IMR-90 (cell line): ENCODE measurements around the gene UST. TPM values are rescaled to one million over a fixed set of nuclear protein-coding genes. Genes with fewer than 3 reads are reported as not detected.
A peak's percentile ranks its signal among the peaks of the same experiment; 100 is the strongest.

Experiments used
- ATAC-seq: fragments of 200-7000 bp; cut with Tn5 transposase; 2 replicates; pipeline ENCODE4 v1.9.1; 2020; ENCODE audit warnings: low read depth, mild to moderate bottlenecking, moderate library complexity
- BruUV-seq: library from RNA; stranded (reverse); fragments of 400-500 nt; replicated peaks from 2 replicates; lab custom pipeline; 2021; lab: Mats Ljungman, UMichigan
- CTCF ChIA-PET: fragments of 300-600 bp; formaldehyde crosslinking; extraction: SDS; loops from one replicate; lab custom pipeline; 2021; ENCODE audit warnings: antibody characterized with exemption; lab: Yijun Ruan, JAX
- POLR2A ChIA-PET: fragments of 300-600 bp; sonication (Branson Sonifier 250); formaldehyde crosslinking; loops from one replicate; lab custom pipeline; 2022; ENCODE audit warnings: antibody characterized with exemption; ENCODE audit not compliant: unreplicated experiment; lab: Charles Lee
- DNase-seq: peaks from one replicate; pipeline ENCODE4 v3.0.0; 2013
- H2AFZ ChIP-seq: replicated peaks from 2 replicates; pipeline ENCODE3; 2013; ENCODE audit warnings: low read length, mild to moderate bottlenecking; ENCODE audit not compliant: poor library complexity
- H2AK5ac ChIP-seq: 2 replicates; pipeline ENCODE4 v1.6.1; 2013; ENCODE audit warnings: low read depth, low read length, inconsistent platforms
- H2AK9ac ChIP-seq: replicated peaks from 2 replicates; pipeline ENCODE3; 2013; ENCODE audit warnings: mild to moderate bottlenecking, low read depth, low read length, moderate library complexity; ENCODE audit not compliant: poor library complexity
- H2BK120ac ChIP-seq: 2 replicates; pipeline ENCODE4 v1.6.1; 2013; ENCODE audit warnings: low read depth, low read length, inconsistent platforms
- H2BK15ac ChIP-seq: 3 replicates; pipeline ENCODE4 v1.6.1; 2013; ENCODE audit warnings: low read depth, low read length, inconsistent platforms
- H2BK20ac ChIP-seq: 2 replicates; pipeline ENCODE4 v1.6.1; 2013; ENCODE audit warnings: low read depth, mild to moderate bottlenecking, inconsistent platforms, low read length, moderate library complexity
- H2BK5ac ChIP-seq: 2 replicates; pipeline ENCODE4 v1.6.1; 2013; ENCODE audit warnings: mild to moderate bottlenecking, low read depth, low read length, inconsistent platforms; ENCODE audit not compliant: poor library complexity, severe bottlenecking
- H3K14ac ChIP-seq: replicated peaks from 2 replicates; pipeline ENCODE4 v1.6.1; 2013; ENCODE audit warnings: low read depth, low read length, inconsistent platforms
- H3K18ac ChIP-seq: 2 replicates; pipeline ENCODE4 v1.6.1; 2013; ENCODE audit warnings: low read depth, low read length, control low read depth
- H3K23ac ChIP-seq: 2 replicates; pipeline ENCODE4 v1.6.1; 2013; ENCODE audit warnings: low read depth, low read length, inconsistent platforms
- H3K27ac ChIP-seq: 2 replicates; pipeline ENCODE4 v1.5.1; 2013; ENCODE audit warnings: mild to moderate bottlenecking, control low read depth, low read length; ENCODE audit not compliant: insufficient read depth
- H3K27me3 ChIP-seq: 2 replicates; pipeline ENCODE4 v1.6.1; 2013; ENCODE audit warnings: low read length; ENCODE audit not compliant: control insufficient read depth, insufficient read depth
- H3K36me3 ChIP-seq: 2 replicates; pipeline ENCODE4 v1.6.1; 2013; ENCODE audit warnings: low read length, mixed read lengths; ENCODE audit not compliant: control insufficient read depth, insufficient read depth
- H3K4ac ChIP-seq: 2 replicates; pipeline ENCODE4 v1.6.1; 2013; ENCODE audit warnings: low read depth, low read length, inconsistent platforms
- H3K4me1 ChIP-seq: 2 replicates; pipeline ENCODE4 v1.6.1; 2013; ENCODE audit warnings: low read length, mixed read lengths; ENCODE audit not compliant: control insufficient read depth, insufficient read depth
- H3K4me2 ChIP-seq: 2 replicates; pipeline ENCODE4 v1.6.1; 2013; ENCODE audit warnings: low read depth, mild to moderate bottlenecking, control low read depth, low read length, moderate library complexity
- H3K4me3 ChIP-seq: 2 replicates; pipeline ENCODE4 v1.5.1; 2013; ENCODE audit warnings: low read depth, mild to moderate bottlenecking, control low read depth, low read length, moderate library complexity; ENCODE audit not compliant: insufficient read depth
- H3K56ac ChIP-seq: 2 replicates; pipeline ENCODE4 v1.6.1; 2013; ENCODE audit warnings: low read length, inconsistent platforms; ENCODE audit not compliant: insufficient read depth; ENCODE audit errors: extremely low read depth
- H3K79me1 ChIP-seq, 2 experiments: 2 replicates each; pipeline ENCODE4 v1.6.1; 2013; ENCODE audit warnings: low read length in 2 of 2, inconsistent platforms in 1 of 2, low read depth in 1 of 2
- H3K9ac ChIP-seq: 2 replicates; pipeline ENCODE4 v1.6.1; 2013; ENCODE audit warnings: low read depth, low read length, control low read depth
- H3K9me1 ChIP-seq: 2 replicates; pipeline ENCODE4 v1.6.1; 2013; ENCODE audit warnings: low read length, inconsistent platforms; ENCODE audit not compliant: insufficient read depth
- H3K9me3 ChIP-seq: 2 replicates; pipeline ENCODE4 v1.6.1; 2013; ENCODE audit warnings: low read length; ENCODE audit not compliant: control insufficient read depth, insufficient read depth
- H4K20me1 ChIP-seq: 2 replicates; pipeline ENCODE4 v1.6.1; 2013; ENCODE audit warnings: low read length, inconsistent platforms; ENCODE audit not compliant: insufficient read depth
- H4K5ac ChIP-seq: 2 replicates; pipeline ENCODE4 v1.6.1; 2013; ENCODE audit warnings: mild to moderate bottlenecking, low read depth, low read length, control low read depth
- H4K8ac ChIP-seq, 2 experiments: 2 replicates each; pipeline ENCODE4 v1.6.1; 2013; ENCODE audit warnings: low read depth in 2 of 2, low read length in 2 of 2, control low read depth in 1 of 2, inconsistent platforms in 1 of 2
- H4K91ac ChIP-seq: 2 replicates; pipeline ENCODE4 v1.6.1; 2013; ENCODE audit warnings: low read depth, low read length, inconsistent platforms; ENCODE audit not compliant: insufficient read depth
- BHLHE40 ChIP-seq: fragments of 150-350 bp; IDR thresholded peaks from 2 replicates; pipeline ENCODE4 v1.6.1; 2016; ENCODE audit warnings: mild to moderate bottlenecking, low read depth, low read length
- CEBPB ChIP-seq: IDR thresholded peaks from 2 replicates; pipeline ENCODE4 v1.6.1; 2012; ENCODE audit warnings: low read depth, low read length, improper control_type of control experiment
- CHD1 ChIP-seq: IDR thresholded peaks from 2 replicates; pipeline ENCODE4 v1.6.1; 2012; ENCODE audit warnings: low read depth, low read length, improper control_type of control experiment
- CTCF ChIP-seq: conservative IDR thresholded peaks from 2 replicates; pipeline ENCODE4 v1.5.1; 2012; ENCODE audit warnings: mild to moderate bottlenecking, low read depth, low read length, improper control_type of control experiment
- ELK1 ChIP-seq: fragments of 150-350 bp; IDR thresholded peaks from 2 replicates; pipeline ENCODE4 v1.6.1; 2016; ENCODE audit warnings: low read depth, mild to moderate bottlenecking, low read length, moderate library complexity, borderline replicate concordance
- FOS ChIP-seq: fragments of 150-350 bp; IDR thresholded peaks from 2 replicates; pipeline ENCODE4 v1.6.1; 2016; ENCODE audit warnings: low read depth, low read length
- MAFK ChIP-seq: IDR thresholded peaks from 2 replicates; pipeline ENCODE4 v1.6.1; 2012; ENCODE audit warnings: low read depth, low read length, improper control_type of control experiment
- MAZ ChIP-seq: IDR thresholded peaks from 2 replicates; pipeline ENCODE4 v1.6.1; 2012; ENCODE audit warnings: low read depth, mild to moderate bottlenecking, low read length, improper control_type of control experiment, moderate library complexity, borderline replicate concordance
- MXI1 ChIP-seq: IDR thresholded peaks from 2 replicates; pipeline ENCODE4 v1.6.1; 2012; ENCODE audit warnings: low read depth, mild to moderate bottlenecking, low read length, moderate library complexity, borderline replicate concordance
- NFE2L2 ChIP-seq: fragments of 150-350 bp; IDR thresholded peaks from 2 replicates; pipeline ENCODE4 v1.6.1; 2016; ENCODE audit warnings: low read depth, mild to moderate bottlenecking, low read length
- RAD21 ChIP-seq: IDR thresholded peaks from 2 replicates; pipeline ENCODE4 v1.6.1; 2012; ENCODE audit warnings: low read length, improper control_type of control experiment
- RCOR1 ChIP-seq: IDR thresholded peaks from 2 replicates; pipeline ENCODE4 v1.6.1; 2012; ENCODE audit warnings: mild to moderate bottlenecking, low read length, improper control_type of control experiment; ENCODE audit not compliant: insufficient replicate concordance
- RFX5 ChIP-seq: IDR thresholded peaks from 2 replicates; pipeline ENCODE4 v1.8.0; 2012; ENCODE audit warnings: low read depth, mild to moderate bottlenecking, low read length, moderate library complexity
- SMC3 ChIP-seq: fragments of 150-350 bp; IDR thresholded peaks from 2 replicates; pipeline ENCODE4 v1.6.1; 2016; ENCODE audit warnings: low read depth, mild to moderate bottlenecking, antibody characterized with exemption, low read length, moderate library complexity
- USF2 ChIP-seq: fragments of 150-350 bp; IDR thresholded peaks from 2 replicates; pipeline ENCODE4 v1.6.1; 2017; ENCODE audit warnings: mild to moderate bottlenecking, antibody characterized with exemption, low read length, low read depth
- WGBS, 2 experiments: methylation state at CpG; one replicate each; pipeline versions ENCODE4 v1.1.5 to v1.1.7; 2013; ENCODE audit warnings: missing lambda C conversion rate in 2 of 2; ENCODE audit not compliant: insufficient read length in 1 of 2; ENCODE audit errors: extremely low coverage in 2 of 2; 5-methylcytosine and 5-hydroxymethylcytosine counted together
- dilution Hi-C: fragments of 300-500 bp; cut with HindIII; formaldehyde crosslinking; loops from one replicate; pipeline ENCODE4 v1.14.3; 2018; ENCODE audit warnings: low sequenced_read_pairs; ENCODE audit not compliant: unreplicated experiment
- in situ Hi-C: fragments of 300-500 bp; cut with MboI; formaldehyde crosslinking; loops from 3 replicates; pipeline ENCODE4 v1.14.3; 2019; ENCODE audit warnings: low sequenced_read_pairs, inconsistent platforms, mixed read lengths
- intact Hi-C: fragments of 100-400 bp; cut with micrococcal nuclease; formaldehyde crosslinking; loops from 2 replicates; pipeline ENCODE4 v1.10.0; 2022
- polyA plus RNA-seq, 3 experiments: library from polyadenylated mRNA; depleted of rRNA; stranded (reverse); fragments of >200 nt; gene quantifications; 2 replicates each; pipeline ENCODE4 v1.2.3, GENCODE V29; 2012; ENCODE audit warnings: low replicate concordance in 1 of 3
- total RNA-seq: library from RNA; depleted of rRNA; stranded (reverse); fragments of >200 nt; gene quantifications from 2 replicates; pipeline ENCODE4 v1.2.3, GENCODE V29; 2012

Gene UST
- total and polyA plus RNA-seq, 2 of the 4 experiments (the other 2 are of a cell fraction), result 7.7 to 13.8 TPM

- ChIA-PET POLR2A (no interaction called here), CTCF (interaction anchor here (0.6 to 2.0 kb wide), 9 partner anchors 9 to 529 kb away, joined by 3 to 9 read pairs (median 3); no protein-coding TSS in a partner anchor)
- H2BK5ac ChIP-seq, result peak overlapping the region; percentile 27
- no peak overlapping the region for H2AK5ac ChIP-seq
- no peak overlapping the region for H2BK20ac ChIP-seq
- no peak overlapping the region for H3K4me3 ChIP-seq
- H2AFZ ChIP-seq, result no peak overlapping the region
- peaks cover 5% of the 10 kb centered on the region for H3K4me1 ChIP-seq
- DNase-seq (peak; percentile 98), ATAC-seq (peak; percentile 82)
- peaks cover 6% of the 10 kb centered on the region for H3K36me3 ChIP-seq
- H3K9me3 ChIP-seq, result no peaks in the 10 kb centered on the region
- H3K27me3 ChIP-seq, result no peaks in the 10 kb centered on the region
- H4K20me1 ChIP-seq, result no peaks in the 10 kb centered on the region
- in situ Hi-C loops (loop anchor here (10.0 kb wide), 1 partner anchor 452 kb away; no protein-coding TSS in a partner anchor), dilution Hi-C loops (no loop called here), intact Hi-C loops (loop anchor here (1.0 to 5.0 kb wide), 5 partner anchors 58 to 469 kb away; no protein-coding TSS in a partner anchor)
- no peak overlapping the region for H3K4me2 ChIP-seq
- no TSS peak for BruUV-seq
- H3K14ac ChIP-seq, result no peak overlapping the region
- H4K5ac ChIP-seq, result no peak overlapping the region
- no peak overlapping the region for H2BK15ac ChIP-seq
- H3K9ac ChIP-seq, result no peak overlapping the region
- no peak overlapping the region for H3K27ac ChIP-seq
- no peak overlapping the region for H2BK120ac ChIP-seq
- H3K4ac ChIP-seq, result no peak overlapping the region
- H3K56ac ChIP-seq, result no peak overlapping the region
- H3K18ac ChIP-seq, result no peak overlapping the region
- TF ChIP-seq RAD21 (peak; percentile 88), CHD1 (no peak), RCOR1 (peak; percentile 41), BHLHE40 (peak; percentile 75; the same call in 1 of the 2 replicates), CEBPB (peak; percentile 50; the same call in 1 of the 2 replicates), MXI1 (peak; percentile 76), CTCF (peak; percentile 93), MAZ (no peak), NFE2L2 (peak; percentile 36; the same call in 1 of the 2 replicates), MAFK (peak; percentile 60; the same call in 1 of the 2 replicates), USF2 (no peak), RFX5 (no peak), FOS (peak; percentile 41), ELK1 (no peak), SMC3 (peak; percentile 79)
- no peak overlapping the region for H3K23ac ChIP-seq
- H4K8ac ChIP-seq, result no peak overlapping the region
- H3K9me1 ChIP-seq, result no peaks in the 10 kb centered on the region
- H2AK9ac ChIP-seq, result no peak overlapping the region
- no peaks in the 10 kb centered on the region for H3K79me1 ChIP-seq
- WGBS, 2 experiments, result 0% methylated on average over 2 of the region's 4 CpGs; no CpG with 5 or more reads in 1 of the 2 experiments
- H4K91ac ChIP-seq, result no peak overlapping the region
Observed at GRCh38 chr6:149026530-149026942, 279.7 kb downstream of the UST start.
